HepG2 (cell line): Measurements from ENCODE around the gene REEP6. TPM values are rescaled to one million over a fixed set of nuclear protein-coding genes. Genes with fewer than 3 reads are reported as not detected.
A peak's percentile ranks its signal among the peaks of the same experiment; 100 is the strongest.

Experiments used
- ATAC-seq: fragments of 200-7000 bp; cut with Tn5 transposase; 3 replicates; pipeline ENCODE4 v1.9.1; 2020; ENCODE audit warnings: mild to moderate bottlenecking, moderate library complexity
- BruUV-seq: library from RNA; stranded (reverse); fragments of 400-500 nt; replicated peaks from 2 replicates; lab custom pipeline; 2021; lab: Mats Ljungman, UMichigan
- CTCF ChIA-PET: fragments of 300-600 bp; formaldehyde crosslinking; extraction: SDS; loops from one replicate; lab custom pipeline; 2021; ENCODE audit warnings: low total read pairs, inconsistent platforms, low intra/inter-chr PET ratio; lab: Yijun Ruan, JAX
- POLR2A ChIA-PET: fragments of 350-600 bp; sonication (Branson Sonifier 250); formaldehyde crosslinking; loops from one replicate; lab custom pipeline; 2020; ENCODE audit warnings: antibody characterized with exemption, inconsistent platforms; lab: Yijun Ruan, JAX
- DNase-seq: peaks from one replicate; pipeline ENCODE4 v3.0.0-alpha.2; 2015; ENCODE audit warnings: low spot score
- FAIRE-seq: peaks from 3 replicates; lab custom pipeline; 2011; peaks lifted over from hg19 to GRCh38; lab: Jason Lieb, UNC
- H2AFZ ChIP-seq: one replicate; pipeline ENCODE4 v1.6.1; 2011; ENCODE audit warnings: low read length, inconsistent platforms
- H3K27ac ChIP-seq: fragments of 300-600 bp; 3 replicates; pipeline ENCODE4 v1.8.0; 2011; ENCODE audit warnings: mixed run types, mild to moderate bottlenecking, mixed read lengths, low read length, inconsistent platforms; ENCODE audit not compliant: insufficient read depth; ENCODE audit errors: extremely low read length
- H3K27me3 ChIP-seq, 2 experiments: fragments of 200-600 bp in 1 of 2; 2 replicates in 1 of 2; 3 replicates in 1 of 2; pipeline versions ENCODE4 v1.6.0 to v1.8.0; 2011; ENCODE audit warnings: low read length in 2 of 2, mild to moderate bottlenecking in 2 of 2, moderate library complexity in 2 of 2, inconsistent platforms in 1 of 2; ENCODE audit not compliant: insufficient read depth in 2 of 2, control insufficient read depth in 1 of 2
- H3K36me3 ChIP-seq, 2 experiments: fragments of 200-600 bp in 1 of 2; replicated peaks in 1 of 2; 2 replicates in 1 of 2; 3 replicates in 1 of 2; pipeline versions ENCODE4 v1.5.1 to v1.8.0; 2011; ENCODE audit warnings: low read length in 2 of 2, inconsistent platforms in 1 of 2; ENCODE audit not compliant: insufficient read depth in 2 of 2, control insufficient read depth in 1 of 2
- H3K4me1 ChIP-seq: 2 replicates; pipeline ENCODE4 v1.5.1; 2012; ENCODE audit warnings: low read length, inconsistent platforms; ENCODE audit not compliant: insufficient read depth
- H3K4me2 ChIP-seq: 2 replicates; pipeline ENCODE4 v1.6.0; 2011; ENCODE audit warnings: low read depth, low read length, inconsistent platforms
- H3K4me3 ChIP-seq, 3 experiments: fragments of 200-600 bp in 1 of 3; sonication (generic), shearing (Covaris generic) in 1 of 3; replicated peaks in 1 of 3; 2 replicates each; pipeline ENCODE4 v1.5.1; 2011 to 2016; ENCODE audit warnings: low read length in 3 of 3, inconsistent platforms in 2 of 3, low read depth in 2 of 3, mild to moderate bottlenecking in 2 of 3, control low read depth in 1 of 3, mixed read lengths in 1 of 3; ENCODE audit not compliant: insufficient read depth in 1 of 3
- H3K79me2 ChIP-seq: one replicate; pipeline ENCODE4 v1.6.1; 2011; ENCODE audit warnings: low read length, inconsistent platforms; ENCODE audit not compliant: insufficient read depth
- H3K9ac ChIP-seq: 2 replicates; pipeline ENCODE4 v1.6.0; 2011; ENCODE audit warnings: mild to moderate bottlenecking, low read depth, low read length, inconsistent platforms; ENCODE audit not compliant: insufficient read depth
- H3K9me3 ChIP-seq: 2 replicates; pipeline ENCODE4 v1.5.1; 2012; ENCODE audit warnings: mild to moderate bottlenecking, low read length
- H4K20me1 ChIP-seq: 2 replicates; pipeline ENCODE4 v1.6.0; 2011; ENCODE audit warnings: inconsistent platforms, mild to moderate bottlenecking, low read length, moderate library complexity; ENCODE audit not compliant: insufficient read depth
- AKAP8 ChIP-seq: sonication (generic); formaldehyde crosslinking; IDR thresholded peaks from 2 replicates; pipeline ENCODE4 v1.5.1; 2020; ENCODE audit warnings: mild to moderate bottlenecking, missing genetic modification reagents
- ATRX ChIP-seq: sonication (generic); formaldehyde crosslinking; IDR thresholded peaks from 2 replicates; pipeline ENCODE4 v1.4.0; 2020; ENCODE audit warnings: missing genetic modification reagents, borderline replicate concordance
- CENPX ChIP-seq: sonication (generic); formaldehyde crosslinking; IDR thresholded peaks from 2 replicates; pipeline ENCODE4 v1.9.0; 2021; ENCODE audit warnings: mild to moderate bottlenecking, missing genetic modification reagents, moderate library complexity
- DR1 ChIP-seq: sonication (generic); formaldehyde crosslinking; IDR thresholded peaks from 2 replicates; pipeline ENCODE4 v1.8.0; 2021; ENCODE audit warnings: mild to moderate bottlenecking, missing genetic modification reagents, inconsistent platforms
- GZF1 ChIP-seq: sonication (generic); formaldehyde crosslinking; IDR thresholded peaks from 2 replicates; pipeline ENCODE4 v1.5.1; 2020; ENCODE audit warnings: mild to moderate bottlenecking, missing genetic modification reagents
- KDM2A ChIP-seq: sonication (generic); formaldehyde crosslinking; IDR thresholded peaks from 2 replicates; pipeline ENCODE4 v1.4.0; 2020; ENCODE audit warnings: low read depth, missing genetic modification reagents, borderline replicate concordance
- NR2F6 ChIP-seq, 2 experiments: IDR thresholded peaks; 2 replicates each; pipeline ENCODE4 v1.6.1; 2016; ENCODE audit warnings: antibody characterized with exemption in 1 of 2, mild to moderate bottlenecking in 1 of 2
- POLR2A ChIP-seq, 2 experiments: IDR thresholded peaks; 2 replicates each; pipeline ENCODE4 v1.6.1; 2011; ENCODE audit warnings: low read depth in 2 of 2, low read length in 2 of 2, mild to moderate bottlenecking in 1 of 2, moderate library complexity in 1 of 2; ENCODE audit not compliant: insufficient read depth in 1 of 2
- RAD21 ChIP-seq: fragments of 450-650 bp; formaldehyde crosslinking; IDR thresholded peaks from 2 replicates; pipeline ENCODE4 v1.5.0; 2020; ENCODE audit warnings: mild to moderate bottlenecking
- RBFOX2 ChIP-seq: fragments of 200-400 bp; formaldehyde crosslinking; IDR thresholded peaks from 2 replicates; pipeline ENCODE4 v1.6.1; 2017; ENCODE audit warnings: low read depth, mild to moderate bottlenecking, low read length
- RBM39 ChIP-seq: fragments of 200-400 bp; formaldehyde crosslinking; IDR thresholded peaks from one replicate; pipeline ENCODE4 v1.6.1; 2018; ENCODE audit warnings: antibody characterized with exemption, mild to moderate bottlenecking, low read depth, low read length; ENCODE audit not compliant: poor library complexity, severe bottlenecking
- RCOR2 ChIP-seq: IDR thresholded peaks from 2 replicates; pipeline ENCODE4 v1.6.1; 2016; ENCODE audit warnings: missing biosample characterization, missing genetic modification reagents
- ZNF276 ChIP-seq: sonication (generic); formaldehyde crosslinking; IDR thresholded peaks from 2 replicates; pipeline ENCODE4 v1.4.0; 2020; ENCODE audit warnings: mild to moderate bottlenecking, low read depth, missing genetic modification reagents
- ZNF550 ChIP-seq: sonication (generic); formaldehyde crosslinking; IDR thresholded peaks from 2 replicates; pipeline ENCODE4 v1.4.0; 2020; ENCODE audit warnings: mild to moderate bottlenecking, missing genetic modification reagents, borderline replicate concordance
- ZNF629 ChIP-seq: sonication (generic); formaldehyde crosslinking; conservative IDR thresholded peaks from 2 replicates; pipeline ENCODE4 v1.5.0; 2020; ENCODE audit warnings: missing genetic modification reagents
- ZNF720 ChIP-seq: sonication (generic); formaldehyde crosslinking; IDR thresholded peaks from 2 replicates; pipeline ENCODE4 v1.4.0; 2020; ENCODE audit warnings: missing genetic modification reagents
- WGBS: methylation state at CpG from one replicate; pipeline ENCODE4 v1.1.6; 2017; ENCODE audit warnings: low lambda C conversion rate; 5-methylcytosine and 5-hydroxymethylcytosine counted together
- in situ Hi-C: cut with HindIII; loops from 2 replicates; pipeline ENCODE4 v1.10.0; 2017; ENCODE audit warnings: low pct_unique_long_range_greater_than_20kb; ENCODE audit not compliant: extremely low pct_ligation_motif_present
- intact Hi-C: fragments of 100-400 bp; cut with micrococcal nuclease; formaldehyde crosslinking; loops from one replicate; pipeline ENCODE4 v1.10.0; 2022; ENCODE audit not compliant: unreplicated experiment
- polyA plus RNA-seq, 8 experiments: library from polyadenylated mRNA; depleted of rRNA in 3 of 8; stranded (reverse) in 7 of 8; unstranded in 1 of 8; fragments of >200 nt; fragmentation: Illumina TruSeq in 4 of 8; extraction: Trizol in 4 of 8; gene quantifications; 2 replicates each; pipeline versions ENCODE4 v1.2.1 to v1.2.3, GENCODE V29; 2011 to 2016; ENCODE audit warnings: low read depth in 4 of 8, missing spikeins in 1 of 8, mixed read lengths in 1 of 8; ENCODE audit not compliant: insufficient read depth in 1 of 8
- total RNA-seq, 5 experiments: library from RNA; depleted of rRNA; stranded (reverse); fragments of >200 nt; fragmentation: Illumina TruSeq; extraction: Trizol; gene quantifications; 2 replicates each; pipeline ENCODE4 v1.2.3, GENCODE V29; 2016; ENCODE audit warnings: low read depth in 1 of 5
- TF ChIP-seq, protein P1 (sequence below): sonication (generic); formaldehyde crosslinking; IDR thresholded peaks from 2 replicates; pipeline ENCODE4 v1.5.0; 2020; ENCODE audit warnings: missing genetic modification reagents, mild to moderate bottlenecking, borderline replicate concordance
- TF ChIP-seq, protein P2 (sequence below): sonication (generic); formaldehyde crosslinking; IDR thresholded peaks from 2 replicates; pipeline ENCODE4 v1.5.1; 2020; ENCODE audit warnings: mild to moderate bottlenecking, missing genetic modification reagents

The REEP6 gene
- total and polyA plus RNA-seq, 2 of the 13 experiments (the other 11 are each of a cell fraction or from before 2014, with no cell fraction given) = 10.0 to 28.8 TPM

DNA sequence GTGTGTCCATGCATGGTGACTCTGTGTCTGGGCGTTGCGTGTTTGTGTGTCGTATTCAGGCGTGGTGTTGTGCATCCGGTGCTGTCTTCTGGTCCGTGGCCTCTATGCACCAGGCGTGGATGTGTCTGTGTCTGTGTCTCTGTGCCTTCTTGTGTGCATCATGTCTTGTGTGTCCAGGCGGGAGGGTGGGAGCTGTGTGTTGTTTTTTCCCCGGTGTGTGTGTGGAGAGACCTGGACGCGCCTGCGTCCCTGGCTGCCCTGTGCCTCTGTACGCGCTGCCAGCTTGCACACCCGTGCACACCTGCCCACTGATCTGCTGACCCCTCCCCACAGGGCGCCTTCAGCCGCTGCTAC is 34.0 kb downstream of the REEP6 start:
- Histone ChIP-seq H2AFZ (no peak overlapping the region), H3K4me3 (no peak overlapping the region), H3K79me2 (no peaks in the 10 kb centered on the region), H3K9me3 (no peaks in the 10 kb centered on the region), H3K4me2 (no peak overlapping the region), H3K27me3 (peaks cover 30 to 63% of the 10 kb centered on the region in 2 experiments), H3K4me1 (peaks cover 19% of the 10 kb centered on the region), H3K27ac (no peak overlapping the region), H3K36me3 (no peaks in the 10 kb centered on the region), H3K9ac (no peak overlapping the region), H4K20me1 (no peaks in the 10 kb centered on the region)
- ATAC-seq (no peak; the same call in 2 of the 3 replicates), DNase-seq (no peak), FAIRE-seq (no peak)
- intact Hi-C loops (no loop called here), in situ Hi-C loops (no loop called here)
- no TSS peak for BruUV-seq
- 30% methylated on average over 7 of the region's 17 CpGs for WGBS
- POLR2A ChIA-PET = no interaction called here
- CTCF ChIA-PET = no interaction called here
- TF ChIP-seq AKAP8 (CRISPR knock-in tag) = 0 out of 2 replicates have a peak, but pooled peaks have one; percentile 10
- TF ChIP-seq RCOR2 (CRISPR knock-in tag) = no peak
- TF ChIP-seq POLR2A (IDR thresholded peaks at IDR 0.05; ENCODE audit: insufficient read depth in 1 of 2, low read depth in 2 of 2, low read length in 2 of 2) = peak in 1 of 2 experiments; percentile 7; a peak in 1 of 4 replicates
- no peak for TF ChIP-seq ZNF550
- TF ChIP-seq RBM39 = no peak
- no peak for TF ChIP-seq RAD21 (CRISPR knock-in tag)
- no peak for TF ChIP-seq ZNF720
- TF ChIP-seq NR2F6 (IDR thresholded peaks at IDR 0.05) = no peak
- no peak for TF ChIP-seq NR2F6 (CRISPR knock-in tag; IDR thresholded peaks at IDR 0.05)
- TF ChIP-seq, protein P1, sequence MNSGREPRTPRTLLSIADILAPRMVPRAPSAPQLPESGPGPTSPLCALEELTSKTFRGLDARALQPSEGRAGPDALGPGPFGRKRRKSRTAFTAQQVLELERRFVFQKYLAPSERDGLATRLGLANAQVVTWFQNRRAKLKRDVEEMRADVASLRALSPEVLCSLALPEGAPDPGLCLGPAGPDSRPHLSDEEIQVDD (CRISPR knock-in tag) = no peak
- TF ChIP-seq ZNF276 = no peak
- no peak for TF ChIP-seq RBFOX2
- no peak for TF ChIP-seq ZNF629
- TF ChIP-seq CENPX (CRISPR knock-in tag) = no peak
- no peak for TF ChIP-seq DR1 (CRISPR knock-in tag)
- TF ChIP-seq KDM2A (CRISPR knock-in tag) = peak; percentile 13; the same call in 1 of the 2 replicates
- TF ChIP-seq, protein P2, sequence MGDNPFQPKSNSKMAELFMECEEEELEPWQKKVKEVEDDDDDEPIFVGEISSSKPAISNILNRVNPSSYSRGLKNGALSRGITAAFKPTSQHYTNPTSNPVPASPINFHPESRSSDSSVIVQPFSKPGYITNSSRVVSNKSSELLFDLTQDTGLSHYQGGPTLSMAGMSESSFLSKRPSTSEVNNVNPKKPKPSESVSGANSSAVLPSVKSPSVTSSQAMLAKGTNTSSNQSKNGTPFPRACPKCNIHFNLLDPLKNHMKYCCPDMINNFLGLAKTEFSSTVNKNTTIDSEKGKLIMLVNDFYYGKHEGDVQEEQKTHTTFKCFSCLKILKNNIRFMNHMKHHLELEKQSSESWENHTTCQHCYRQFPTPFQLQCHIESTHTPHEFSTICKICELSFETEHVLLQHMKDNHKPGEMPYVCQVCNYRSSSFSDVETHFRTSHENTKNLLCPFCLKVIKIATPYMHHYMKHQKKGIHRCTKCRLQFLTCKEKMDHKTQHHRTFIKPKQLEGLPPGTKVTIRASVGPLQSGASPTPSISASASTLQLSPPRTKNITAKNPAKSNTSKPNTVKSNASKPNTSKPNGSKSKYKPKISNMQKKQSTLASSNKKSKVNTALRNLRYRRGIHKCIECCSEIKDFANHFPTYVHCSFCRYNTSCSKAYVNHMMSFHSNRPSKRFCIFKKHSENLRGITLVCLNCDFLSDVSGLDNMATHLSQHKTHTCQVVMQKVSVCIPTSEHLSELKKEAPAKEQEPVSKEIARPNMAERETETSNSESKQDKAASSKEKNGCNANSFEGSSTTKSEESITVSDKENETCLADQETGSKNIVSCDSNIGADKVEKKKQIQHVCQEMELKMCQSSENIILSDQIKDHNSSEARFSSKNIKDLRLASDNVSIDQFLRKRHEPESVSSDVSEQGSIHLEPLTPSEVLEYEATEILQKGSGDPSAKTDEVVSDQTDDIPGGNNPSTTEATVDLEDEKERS (CRISPR knock-in tag) = no peak
- TF ChIP-seq ATRX (CRISPR knock-in tag) = no peak
- no peak for TF ChIP-seq GZF1 (CRISPR knock-in tag)
